Measurements from ENCODE around the gene CST11.

CST11 gene

GRCh38 chr20:23419657-23419994 is 33.0 kb downstream of the CST11 start:
- Histone ChIP-seq H4K91ac (ENCODE audit: low read depth, low read length, poor library complexity) (no peak overlapping the region), H2AK5ac (ENCODE audit: low read depth, low read length) (no peak overlapping the region), H3K4me2 (ENCODE audit: insufficient read depth, low read length, poor library complexity, severe bottlenecking) (no peak overlapping the region), H2BK15ac (ENCODE audit: low read length) (no peak overlapping the region), H2AFZ (ENCODE audit: low read length) (no peak overlapping the region), H3K4ac (ENCODE audit: low read length) (no peak overlapping the region), H3K79me1 (ENCODE audit: low read depth, low read length) (peaks cover 10% of the 10 kb centered on the region), H3K27ac (replicated peaks; ENCODE audit: low read length) (no peak overlapping the region), H2BK12ac (ENCODE audit: low read length) (no peak overlapping the region), H3K27me3 (ENCODE audit: control insufficient read depth in 3 of 3, insufficient read depth in 3 of 3, low read depth in 1 of 3, low read length in 3 of 3) (peaks cover 0 to 4% (median 0%) of the 10 kb centered on the region in 3 experiments), H2BK120ac (ENCODE audit: low read depth, low read length) (no peak overlapping the region), H3K4me3 (ENCODE audit: low read length in 2 of 2) (peak overlapping the region in 1 of 2 donors; percentile 89), H3K9ac (ENCODE audit: low read depth, low read length, poor library complexity) (no peak overlapping the region), H3K23ac (ENCODE audit: low read depth, low read length, poor library complexity) (no peak overlapping the region), H3K9me3 (replicated peaks in 1 of 2; ENCODE audit: control insufficient read depth in 2 of 2, insufficient read depth in 1 of 2, low read depth in 1 of 2, low read length in 2 of 2) (no peaks in the 10 kb centered on the region), H4K8ac (ENCODE audit: low read depth, low read length) (no peak overlapping the region), H3K18ac (ENCODE audit: low read length) (no peak overlapping the region), H3K4me1 (ENCODE audit: control insufficient read depth in 2 of 2, insufficient read depth in 1 of 2, low read depth in 1 of 2, low read length in 2 of 2) (peaks cover 0 to 6% of the 10 kb centered on the region in 2 donors), H3K36me3 (replicated peaks in 1 of 2; ENCODE audit: control insufficient read depth in 2 of 2, insufficient read depth in 2 of 2, low read length in 2 of 2) (no peaks in the 10 kb centered on the region), H2BK5ac (ENCODE audit: low read length) (no peak overlapping the region), H3K14ac (ENCODE audit: low read length) (no peak overlapping the region)
- WGBS, 2 donors (ENCODE audit: extremely low coverage in 2 of 2, insufficient read length in 2 of 2, insufficient replicate concordance in 1 of 2), result no CpG with 5 or more reads among the region's 5 CpGs
- DNase-seq (ENCODE audit: low spot score), result no peak

- no peak overlapping the region for H2BK120ac ChIP-seq (ENCODE audit: low read depth, low read length)
- no peak overlapping the region for H3K4me3 ChIP-seq (ENCODE audit: low read length in 2 of 2)
- H2AK5ac ChIP-seq (ENCODE audit: low read depth, low read length), result no peak overlapping the region
- no peak overlapping the region for H3K4ac ChIP-seq (ENCODE audit: low read length)
- H3K9ac ChIP-seq (ENCODE audit: low read depth, low read length, poor library complexity), result no peak overlapping the region
- H3K27ac ChIP-seq (replicated peaks; ENCODE audit: low read length), result no peak overlapping the region
- no peak overlapping the region for H3K18ac ChIP-seq (ENCODE audit: low read length)
- no peak for DNase-seq (ENCODE audit: low spot score)
- peaks cover 10% of the 10 kb centered on the region for H3K79me1 ChIP-seq (ENCODE audit: low read depth, low read length)
- H4K91ac ChIP-seq (ENCODE audit: low read depth, low read length, poor library complexity), result no peak overlapping the region
- no peak overlapping the region for H4K8ac ChIP-seq (ENCODE audit: low read depth, low read length)
- H2BK15ac ChIP-seq (ENCODE audit: low read length), result no peak overlapping the region
- H3K36me3 ChIP-seq (replicated peaks in 1 of 2; ENCODE audit: control insufficient read depth in 2 of 2, insufficient read depth in 2 of 2, low read length in 2 of 2), result peaks cover 0 to 1% of the 10 kb centered on the region in 2 donors
- peaks cover 0 to 4% (median 0%) of the 10 kb centered on the region in 3 experiments for H3K27me3 ChIP-seq (ENCODE audit: control insufficient read depth in 3 of 3, insufficient read depth in 3 of 3, low read depth in 1 of 3, low read length in 3 of 3)
- H2AFZ ChIP-seq (ENCODE audit: low read length), result no peak overlapping the region
- H3K4me1 ChIP-seq (ENCODE audit: control insufficient read depth in 2 of 2, insufficient read depth in 1 of 2, low read depth in 1 of 2, low read length in 2 of 2), result peaks cover 0 to 6% of the 10 kb centered on the region in 2 donors
- no peak overlapping the region for H3K23ac ChIP-seq (ENCODE audit: low read depth, low read length, poor library complexity)
- H2BK12ac ChIP-seq (ENCODE audit: low read length), result no peak overlapping the region
- no peak overlapping the region for H3K4me2 ChIP-seq (ENCODE audit: insufficient read depth, low read length, poor library complexity, severe bottlenecking)
- H2BK5ac ChIP-seq (ENCODE audit: low read length), result no peak overlapping the region
- H3K14ac ChIP-seq (ENCODE audit: low read length), result no peak overlapping the region
- H3K9me3 ChIP-seq (replicated peaks in 1 of 2; ENCODE audit: control insufficient read depth in 2 of 2, insufficient read depth in 1 of 2, low read depth in 1 of 2, low read length in 2 of 2), result no peaks in the 10 kb centered on the region
These were observed 34.8 kb downstream of the CST11 start for GRCh38 chr20:23417861-23418260.

GRCh38 chr20:23415959-23416583 is 36.6 kb downstream of the CST11 start:
- H3K18ac ChIP-seq (ENCODE audit: low read length), result no peak overlapping the region

GRCh38 chr20:23415555-23415954 is 37.1 kb downstream of the CST11 start:
- Histone ChIP-seq H3K9ac (ENCODE audit: low read depth, low read length, poor library complexity) (no peak overlapping the region), H3K4me2 (ENCODE audit: insufficient read depth, low read length, poor library complexity, severe bottlenecking) (no peak overlapping the region), H2BK15ac (ENCODE audit: low read length) (no peak overlapping the region), H2AFZ (ENCODE audit: low read length) (no peak overlapping the region), H3K36me3 (replicated peaks in 1 of 2; ENCODE audit: control insufficient read depth in 2 of 2, insufficient read depth in 2 of 2, low read length in 2 of 2) (peaks cover 0 to 3% of the 10 kb centered on the region in 2 donors), H3K4ac (ENCODE audit: low read length) (no peak overlapping the region), H3K4me3 (ENCODE audit: low read length in 2 of 2) (no peak overlapping the region), H3K79me1 (ENCODE audit: low read depth, low read length) (peaks cover 5% of the 10 kb centered on the region), H4K91ac (ENCODE audit: low read depth, low read length, poor library complexity) (no peak overlapping the region), H3K14ac (ENCODE audit: low read length) (no peak overlapping the region), H3K27ac (replicated peaks; ENCODE audit: low read length) (no peak overlapping the region), H3K4me1 (ENCODE audit: control insufficient read depth in 2 of 2, insufficient read depth in 1 of 2, low read depth in 1 of 2, low read length in 2 of 2) (peaks cover 0 to 4% of the 10 kb centered on the region in 2 donors), H3K27me3 (ENCODE audit: control insufficient read depth in 3 of 3, insufficient read depth in 3 of 3, low read depth in 1 of 3, low read length in 3 of 3) (no peaks in the 10 kb centered on the region), H2BK5ac (ENCODE audit: low read length) (no peak overlapping the region), H3K18ac (ENCODE audit: low read length) (no peak overlapping the region), H2BK120ac (ENCODE audit: low read depth, low read length) (no peak overlapping the region), H3K23ac (ENCODE audit: low read depth, low read length, poor library complexity) (no peak overlapping the region), H4K8ac (ENCODE audit: low read depth, low read length) (no peak overlapping the region), H3K9me3 (replicated peaks in 1 of 2; ENCODE audit: control insufficient read depth in 2 of 2, insufficient read depth in 1 of 2, low read depth in 1 of 2, low read length in 2 of 2) (no peaks in the 10 kb centered on the region), H2BK12ac (ENCODE audit: low read length) (no peak overlapping the region), H2AK5ac (ENCODE audit: low read depth, low read length) (no peak overlapping the region)
- WGBS, 2 donors (ENCODE audit: extremely low coverage in 2 of 2, insufficient read length in 2 of 2, insufficient replicate concordance in 1 of 2), result no CpG with 5 or more reads among the region's 5 CpGs
- DNase-seq (ENCODE audit: low spot score), result no peak

More at GRCh38 chr20:23415959-23416583, 36.6 kb downstream of the CST11 start:
- H3K4me2 ChIP-seq (ENCODE audit: insufficient read depth, low read length, poor library complexity, severe bottlenecking), result no peak overlapping the region
- no peak overlapping the region for H3K9ac ChIP-seq (ENCODE audit: low read depth, low read length, poor library complexity)
- peaks cover 9% of the 10 kb centered on the region for H3K79me1 ChIP-seq (ENCODE audit: low read depth, low read length)
- no peak overlapping the region for H3K23ac ChIP-seq (ENCODE audit: low read depth, low read length, poor library complexity)
- H3K4me3 ChIP-seq (ENCODE audit: low read length in 2 of 2), result no peak overlapping the region
- H3K27me3 ChIP-seq (ENCODE audit: control insufficient read depth in 3 of 3, insufficient read depth in 3 of 3, low read depth in 1 of 3, low read length in 3 of 3), result no peaks in the 10 kb centered on the region
- no peak overlapping the region for H2BK5ac ChIP-seq (ENCODE audit: low read length)
- DNase-seq (ENCODE audit: low spot score), result no peak
- H3K4me1 ChIP-seq (ENCODE audit: control insufficient read depth in 2 of 2, insufficient read depth in 1 of 2, low read depth in 1 of 2, low read length in 2 of 2), result peaks cover 0 to 4% of the 10 kb centered on the region in 2 donors
- H2AK5ac ChIP-seq (ENCODE audit: low read depth, low read length), result no peak overlapping the region
- H4K91ac ChIP-seq (ENCODE audit: low read depth, low read length, poor library complexity), result no peak overlapping the region
- H3K9me3 ChIP-seq (replicated peaks in 1 of 2; ENCODE audit: control insufficient read depth in 2 of 2, insufficient read depth in 1 of 2, low read depth in 1 of 2, low read length in 2 of 2), result no peaks in the 10 kb centered on the region
- H2BK120ac ChIP-seq (ENCODE audit: low read depth, low read length), result no peak overlapping the region
- peaks cover 0 to 3% of the 10 kb centered on the region in 2 donors for H3K36me3 ChIP-seq (replicated peaks in 1 of 2; ENCODE audit: control insufficient read depth in 2 of 2, insufficient read depth in 2 of 2, low read length in 2 of 2)
- no CpG with 5 or more reads among the region's 6 CpGs for WGBS, 2 donors (ENCODE audit: extremely low coverage in 2 of 2, insufficient read length in 2 of 2, insufficient replicate concordance in 1 of 2)
- no peak overlapping the region for H3K4ac ChIP-seq (ENCODE audit: low read length)
- no peak overlapping the region for H4K8ac ChIP-seq (ENCODE audit: low read depth, low read length)
- H3K14ac ChIP-seq (ENCODE audit: low read length), result no peak overlapping the region
- no peak overlapping the region for H2AFZ ChIP-seq (ENCODE audit: low read length)
- H3K27ac ChIP-seq (replicated peaks; ENCODE audit: low read length), result no peak overlapping the region
- no peak overlapping the region for H2BK12ac ChIP-seq (ENCODE audit: low read length)
- no peak overlapping the region for H2BK15ac ChIP-seq (ENCODE audit: low read length)

Data from neuronal stem cell (in vitro differentiated cells).